ENCODE data around the gene DTD1.

The DTD1 gene

GRCh38 chr20:18587665-18588573 lies at the start of gene DTD1:
DTD1 (plus strand) TSS chr20:18588054; CDS start chr20:18588073, 19 bp downstream.
- DNase-seq (ENCODE audit: low read depth) = peak; percentile 70

- DNase-seq (ENCODE audit: low read depth) = no peak
These were observed 46.1 kb upstream of the DTD1 start for GRCh38 chr20:18541741-18542140.

- DNase-seq (ENCODE audit: low read depth) = no peak
These were observed 44.6 kb upstream of the DTD1 start for GRCh38 chr20:18543216-18543615.

- DNase-seq (ENCODE audit: low read depth) = no peak
These were observed 43.9 kb upstream of the DTD1 start for GRCh38 chr20:18543932-18544331.

GRCh38 chr20:18545566-18545965 lies 42.3 kb upstream of the DTD1 start:
- DNase-seq (ENCODE audit: low read depth) = no peak

- DNase-seq (ENCODE audit: low read depth) = no peak
These were observed 39.4 kb upstream of the DTD1 start for GRCh38 chr20:18548465-18548864.

- DNase-seq (ENCODE audit: low read depth) = no peak
These were observed 34.1 kb upstream of the DTD1 start for GRCh38 chr20:18553746-18554145.

- DNase-seq (ENCODE audit: low read depth) = peak; percentile 89
These were observed 20.7 kb upstream of the DTD1 start, which contains the start of gene SMIM26 for GRCh38 chr20:18566892-18567738. SMIM26 (plus strand) TSS chr20:18567432; CDS start chr20:18567479, 47 bp downstream.

- DNase-seq (ENCODE audit: low read depth) = no peak
These were observed 20.1 kb upstream of the DTD1 start for GRCh38 chr20:18567739-18568091.

GRCh38 chr20:18571009-18571408 lies 16.8 kb upstream of the DTD1 start:
- no peak for DNase-seq (ENCODE audit: low read depth)

GRCh38 chr20:18571578-18571977 lies 16.3 kb upstream of the DTD1 start:
- no peak for DNase-seq (ENCODE audit: low read depth)

GRCh38 chr20:18577942-18578341 lies 9.9 kb upstream of the DTD1 start:
- no peak for DNase-seq (ENCODE audit: low read depth)

- DNase-seq (ENCODE audit: low read depth) = no peak
These were observed 9.3 kb upstream of the DTD1 start for GRCh38 chr20:18578581-18578980.

GRCh38 chr20:18580012-18580411 lies 7.8 kb upstream of the DTD1 start:
- DNase-seq (ENCODE audit: low read depth) = no peak

- no peak for DNase-seq (ENCODE audit: low read depth)
These were observed 2.7 kb upstream of the DTD1 start for GRCh38 chr20:18585134-18585533.

- no peak for DNase-seq (ENCODE audit: low read depth)
These were observed 700 bp downstream of the DTD1 start for GRCh38 chr20:18588574-18588933.

GRCh38 chr20:18589941-18590674 lies 2.3 kb downstream of the DTD1 start:
- no peak for DNase-seq (ENCODE audit: low read depth)

GRCh38 chr20:18596270-18596669 lies 8.4 kb downstream of the DTD1 start:
- no peak for DNase-seq (ENCODE audit: low read depth)

- DNase-seq (ENCODE audit: low read depth) = no peak
These were observed 21.9 kb downstream of the DTD1 start for GRCh38 chr20:18609741-18610140.

- no peak for DNase-seq (ENCODE audit: low read depth)
These were observed 23.6 kb downstream of the DTD1 start for GRCh38 chr20:18611492-18611891.

- DNase-seq (ENCODE audit: low read depth) = no peak
These were observed 25.7 kb downstream of the DTD1 start for GRCh38 chr20:18613553-18613952.

GRCh38 chr20:18614244-18614643 lies 26.4 kb downstream of the DTD1 start:
- no peak for DNase-seq (ENCODE audit: low read depth)

Measured in stimulated activated CD8-positive, alpha-beta memory T cell treated with anti-CD3 and anti-CD28 coated beads, Interleukin-12 subunit alpha, Interleukin-12 subunit beta, amount 100 ng/mL, for 4 hours (primary cell).